Gastroesophageal sphincter (tissue), 4 donors: ENCODE measurements around the gene TMEM114. TPM values are rescaled to one million over a fixed set of nuclear protein-coding genes. Genes with fewer than 3 reads are reported as not detected.
A peak's percentile ranks its signal among the peaks of the same experiment; 100 is the strongest.

ENCODE experiments used
- ATAC-seq: fragments of 150-250 bp; one replicate; pipeline ENCODE4 v1.9.1; 2016; ENCODE audit warnings: mild to moderate bottlenecking, moderate library complexity
- H3K27ac ChIP-seq, 4 donors: fragments of 200-600 bp; sonication (generic) in 3 of 4; 1 replicate in 3 of 4; 2 replicates in 1 of 4; pipeline ENCODE4 v1.5.1; 2016 to 2019
- H3K27me3 ChIP-seq: fragments of 200-600 bp; sonication (generic); one replicate; pipeline ENCODE4 v1.5.1; 2019
- H3K36me3 ChIP-seq, 2 donors: fragments of 200-600 bp; sonication (generic); one replicate each; pipeline ENCODE4 v1.5.1; 2019; ENCODE audit warnings: control low read depth in 1 of 2
- H3K4me1 ChIP-seq, 3 donors: fragments of 200-600 bp; sonication (generic); 1 replicate in 2 of 3; 2 replicates in 1 of 3; pipeline ENCODE4 v1.5.1; 2016 to 2019; ENCODE audit warnings: control low read depth in 2 of 3
- H3K4me3 ChIP-seq, 2 donors: fragments of 200-600 bp; sonication (generic); one replicate each; pipeline ENCODE4 v1.5.1; 2019; ENCODE audit warnings: mild to moderate bottlenecking in 1 of 2, moderate library complexity in 1 of 2
- H3K9me3 ChIP-seq, 3 donors: fragments of 200-600 bp; sonication (generic); one replicate each; pipeline ENCODE4 v1.5.1; 2017 to 2019; ENCODE audit warnings: control low read depth in 2 of 3
- EP300 ChIP-seq: sonication (generic); formaldehyde crosslinking; IDR thresholded peaks from one replicate; pipeline ENCODE4 v1.6.1; 2017; ENCODE audit warnings: antibody characterized with exemption, mild to moderate bottlenecking
- POLR2A ChIP-seq, 2 donors: fragments of 450-650 bp; IDR thresholded peaks; one replicate each; pipeline ENCODE4 v1.6.1; 2017; ENCODE audit warnings: antibody characterized with exemption in 2 of 2, mild to moderate bottlenecking in 2 of 2, moderate library complexity in 1 of 2
- POLR2AphosphoS5 ChIP-seq: sonication (generic); formaldehyde crosslinking; IDR thresholded peaks from one replicate; pipeline ENCODE4 v1.6.1; 2017; ENCODE audit warnings: antibody characterized with exemption
- WGBS, 2 donors: methylation state at CpG; one replicate each; pipeline ENCODE4 v1.1.5; 2018; ENCODE audit warnings: low coverage in 1 of 2; 5-methylcytosine and 5-hydroxymethylcytosine counted together
- total RNA-seq, 4 donors: library from RNA; depleted of rRNA; stranded (reverse); fragments of >200 nt; gene quantifications; one replicate each; pipeline ENCODE4 v1.1.0, GENCODE V29; 2016
- TF ChIP-seq, protein P1 (sequence below), 4 experiments: fragments of 200-600 bp in 2 of 4; fragments of 450-650 bp in 2 of 4; sonication (generic) in 1 of 4; IDR thresholded peaks; one replicate each; pipeline ENCODE4 v1.5.1; 2017 to 2019; ENCODE audit warnings: antibody characterized with exemption in 4 of 4, mild to moderate bottlenecking in 2 of 4, moderate library complexity in 2 of 4

The TMEM114 gene
- total RNA-seq, 4 donors from 2014 or later = not detected

DNA sequence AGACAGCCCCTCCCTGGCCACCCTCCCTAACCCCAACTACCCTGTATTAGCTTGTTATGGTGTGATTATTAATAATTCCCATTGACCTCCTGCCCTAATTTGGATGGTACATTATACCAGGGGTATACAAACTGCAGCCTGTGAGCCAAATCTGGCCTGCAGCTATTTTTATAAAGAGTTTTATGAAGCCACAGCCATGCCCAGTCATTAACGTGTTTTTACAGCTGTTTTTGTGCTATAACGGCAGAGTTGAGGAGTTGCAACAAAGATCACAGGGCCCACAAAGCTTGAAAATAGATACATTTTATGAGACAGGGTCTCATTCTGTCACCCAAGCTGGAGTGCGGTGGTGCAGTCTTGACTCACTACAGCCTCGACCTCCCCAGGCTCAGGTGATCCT is 37.1 kb upstream of the TMEM114 start:
- Histone ChIP-seq H3K27ac (no peak overlapping the region), H3K9me3 (no peaks in the 10 kb centered on the region), H3K36me3 (peaks cover 0 to 86% of the 10 kb centered on the region in 2 donors), H3K27me3 (no peaks in the 10 kb centered on the region), H3K4me1 (peaks cover 0 to 21% (median 2%) of the 10 kb centered on the region in 3 donors), H3K4me3 (no peak overlapping the region)
- 78 to 88% methylated on average over 4 of the region's 4 CpGs for WGBS, 2 donors
- TF ChIP-seq EP300 = no peak
- no peak for TF ChIP-seq POLR2A (IDR thresholded peaks at IDR 0.05)
- TF ChIP-seq, protein P1, sequence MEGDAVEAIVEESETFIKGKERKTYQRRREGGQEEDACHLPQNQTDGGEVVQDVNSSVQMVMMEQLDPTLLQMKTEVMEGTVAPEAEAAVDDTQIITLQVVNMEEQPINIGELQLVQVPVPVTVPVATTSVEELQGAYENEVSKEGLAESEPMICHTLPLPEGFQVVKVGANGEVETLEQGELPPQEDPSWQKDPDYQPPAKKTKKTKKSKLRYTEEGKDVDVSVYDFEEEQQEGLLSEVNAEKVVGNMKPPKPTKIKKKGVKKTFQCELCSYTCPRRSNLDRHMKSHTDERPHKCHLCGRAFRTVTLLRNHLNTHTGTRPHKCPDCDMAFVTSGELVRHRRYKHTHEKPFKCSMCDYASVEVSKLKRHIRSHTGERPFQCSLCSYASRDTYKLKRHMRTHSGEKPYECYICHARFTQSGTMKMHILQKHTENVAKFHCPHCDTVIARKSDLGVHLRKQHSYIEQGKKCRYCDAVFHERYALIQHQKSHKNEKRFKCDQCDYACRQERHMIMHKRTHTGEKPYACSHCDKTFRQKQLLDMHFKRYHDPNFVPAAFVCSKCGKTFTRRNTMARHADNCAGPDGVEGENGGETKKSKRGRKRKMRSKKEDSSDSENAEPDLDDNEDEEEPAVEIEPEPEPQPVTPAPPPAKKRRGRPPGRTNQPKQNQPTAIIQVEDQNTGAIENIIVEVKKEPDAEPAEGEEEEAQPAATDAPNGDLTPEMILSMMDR (IDR thresholded peaks at IDR 0.05) = no peak
- ATAC-seq = no peak

DNA sequence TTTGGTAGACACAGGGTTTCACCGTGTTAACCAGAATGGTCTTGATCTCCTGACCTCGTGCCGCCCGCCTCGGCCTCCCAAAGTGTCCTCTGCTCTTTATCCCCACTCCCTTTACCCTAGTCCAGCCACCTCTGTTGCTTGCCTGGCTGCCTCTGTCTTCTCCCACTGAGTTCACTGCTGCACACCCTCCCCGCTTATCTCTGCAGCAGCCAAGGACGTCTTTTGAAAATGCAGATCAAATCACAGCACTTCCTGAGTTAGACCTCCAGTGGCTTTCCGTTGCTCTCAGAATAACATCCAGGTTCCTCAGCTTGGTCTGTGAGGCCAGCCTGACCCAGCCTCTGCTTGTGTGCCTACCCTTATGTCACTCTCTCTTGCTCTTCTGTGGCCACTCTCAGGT is 36.6 kb upstream of the TMEM114 start:
- 88 to 100% methylated on average over 3 to 8 of the region's 8 CpGs for WGBS, 2 donors
- Histone ChIP-seq H3K27me3 (no peaks in the 10 kb centered on the region), H3K9me3 (no peaks in the 10 kb centered on the region), H3K36me3 (peaks cover 0 to 81% of the 10 kb centered on the region in 2 donors), H3K4me1 (peaks cover 0 to 26% (median 4%) of the 10 kb centered on the region in 3 donors), H3K4me3 (no peak overlapping the region), H3K27ac (no peak overlapping the region)
- TF ChIP-seq, protein P1 (IDR thresholded peaks at IDR 0.05) = no peak
- TF ChIP-seq POLR2AphosphoS5 (no peak), POLR2A (IDR thresholded peaks at IDR 0.05) (no peak), EP300 (no peak)
- no peak for ATAC-seq

DNA sequence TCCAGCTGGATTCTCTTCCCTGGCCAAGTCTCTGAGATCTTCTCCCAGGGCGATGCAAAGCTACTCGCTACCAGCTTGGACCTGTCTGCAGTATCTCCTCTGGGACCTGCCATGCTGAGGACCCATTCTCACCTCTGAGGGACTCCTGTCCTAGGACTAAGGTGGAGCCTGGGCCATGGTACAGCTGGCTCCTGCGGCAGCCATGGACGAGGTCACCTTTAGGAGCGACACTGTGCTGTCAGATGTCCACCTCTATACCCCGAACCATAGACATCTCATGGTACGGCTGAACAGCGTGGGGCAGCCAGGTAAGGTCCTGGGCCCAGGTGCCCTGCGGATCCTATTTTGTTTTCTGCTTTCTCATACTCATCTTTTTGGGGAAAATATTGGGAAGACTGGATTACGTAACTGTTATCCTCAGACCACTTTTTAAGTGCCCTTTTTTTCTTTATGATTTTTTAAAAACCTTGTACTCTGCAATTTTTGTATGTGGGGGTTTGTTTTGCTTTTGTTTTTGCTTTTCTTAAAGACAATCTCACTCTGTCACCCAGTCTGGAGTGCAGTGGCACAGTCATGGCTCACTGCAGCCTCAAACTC is 35.3 kb upstream of the TMEM114 start:
- H3K27me3 ChIP-seq = no peaks in the 10 kb centered on the region
- whole genome bisulfite sequencing, 2 donors = 89 to 100% methylated on average over 3 to 10 of the region's 10 CpGs
- ATAC-seq = no peak
- peaks cover 0 to 68% of the 10 kb centered on the region in 2 donors for H3K36me3 ChIP-seq
- no peaks in the 10 kb centered on the region for H3K9me3 ChIP-seq
- TF ChIP-seq POLR2AphosphoS5 = no peak
- no peak for TF ChIP-seq POLR2A (IDR thresholded peaks at IDR 0.05)
- TF ChIP-seq EP300 = no peak
- TF ChIP-seq, protein P1 (IDR thresholded peaks at IDR 0.05) = no peak
- no peak overlapping the region for H3K27ac ChIP-seq
- H3K4me1 ChIP-seq = peaks cover 0 to 27% (median 4%) of the 10 kb centered on the region in 3 donors
- H3K4me3 ChIP-seq = no peak overlapping the region

DNA sequence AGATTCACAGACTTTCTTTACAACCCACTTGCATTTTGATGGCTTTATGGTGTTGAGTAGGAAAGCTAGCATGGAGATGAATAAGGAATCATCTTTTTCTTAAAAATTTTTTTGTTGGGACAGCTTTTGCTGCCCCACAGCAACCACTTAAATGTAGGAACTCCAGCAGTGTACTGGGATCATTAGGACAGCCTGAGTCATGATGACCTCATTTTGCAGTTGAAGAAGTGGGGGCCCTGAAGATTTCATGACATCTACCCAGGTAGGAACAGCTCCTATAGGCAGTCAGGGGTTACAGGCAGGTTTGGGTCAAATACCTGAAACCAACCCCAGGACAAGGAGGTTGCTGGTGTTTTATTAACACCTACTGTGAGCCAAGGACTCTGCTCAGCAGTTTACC is 33.3 kb upstream of the TMEM114 start:
- H3K27me3 ChIP-seq = peaks cover 10% of the 10 kb centered on the region
- no peaks in the 10 kb centered on the region for H3K9me3 ChIP-seq
- peaks cover 0 to 27% (median 4%) of the 10 kb centered on the region in 3 donors for H3K4me1 ChIP-seq
- no peak for ATAC-seq
- TF ChIP-seq EP300 = no peak
- TF ChIP-seq, protein P1 (IDR thresholded peaks at IDR 0.05) = no peak
- TF ChIP-seq POLR2A (IDR thresholded peaks at IDR 0.05) = no peak
- no peak for TF ChIP-seq POLR2AphosphoS5
- H3K4me3 ChIP-seq = no peak overlapping the region
- H3K27ac ChIP-seq = no peak overlapping the region
- H3K36me3 ChIP-seq = peaks cover 0 to 48% of the 10 kb centered on the region in 2 donors

DNA sequence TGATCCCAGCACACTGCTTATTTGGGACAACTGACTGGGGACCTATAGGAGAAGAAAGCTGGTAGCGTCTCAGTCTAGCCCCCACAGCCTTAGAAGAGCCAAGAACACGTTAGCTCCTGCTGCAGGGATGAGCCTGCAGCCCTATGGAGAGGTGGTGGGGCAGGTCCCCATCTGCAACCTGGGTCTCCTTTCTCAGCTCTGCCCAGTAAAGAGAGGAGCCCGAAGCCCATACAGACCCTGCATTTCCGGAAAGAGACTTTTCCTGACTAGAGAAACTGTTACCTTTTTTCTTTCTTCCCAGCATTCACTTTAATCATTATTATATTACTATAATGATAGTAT is 32.0 kb upstream of the TMEM114 start:
- WGBS, 2 donors = 0 to 17% methylated on average over 2 to 4 of the region's 4 CpGs
- ATAC-seq = no peak
- no peaks in the 10 kb centered on the region for H3K9me3 ChIP-seq
- peak overlapping the region in 2 of 4 donors; percentile 86 to 87 for H3K27ac ChIP-seq
- peak overlapping the region; percentile 95 to 97 for H3K4me3 ChIP-seq
- TF ChIP-seq EP300 (no peak), POLR2A (IDR thresholded peaks at IDR 0.05) (no peak), POLR2AphosphoS5 (no peak)
- TF ChIP-seq, protein P1 (IDR thresholded peaks at IDR 0.05) = no peak
- H3K4me1 ChIP-seq = peaks cover 0 to 27% (median 4%) of the 10 kb centered on the region in 3 donors
- H3K27me3 ChIP-seq = peaks cover 11% of the 10 kb centered on the region
- peaks cover 0 to 35% of the 10 kb centered on the region in 2 donors for H3K36me3 ChIP-seq
